ENCODE data around the gene ZIC1. TPM values are rescaled to one million over a fixed set of nuclear protein-coding genes. Genes with fewer than 3 reads are reported as not detected.

ZIC1 gene
- total RNA-seq, 1 donor from 2014 or later = not detected

- no peaks in the 10 kb centered on the region for H3K36me3 Mint-ChIP-seq (ENCODE audit: unreplicated experiment)
- no peak overlapping the region for H3K4me3 Mint-ChIP-seq (ENCODE audit: unreplicated experiment)
- no peak for TF ChIP-seq CTCF (IDR thresholded peaks at IDR 0.05; ENCODE audit: partially characterized antibody, unreplicated experiment)
- H3K9me3 Mint-ChIP-seq (ENCODE audit: unreplicated experiment) = peaks cover 2% of the 10 kb centered on the region
- no peak for DNase-seq
- H3K27ac Mint-ChIP-seq (ENCODE audit: unreplicated experiment) = no peak overlapping the region
- H3K4me1 Mint-ChIP-seq (ENCODE audit: low read depth, unreplicated experiment) = no peaks in the 10 kb centered on the region
- no peaks in the 10 kb centered on the region for H3K27me3 Mint-ChIP-seq (ENCODE audit: unreplicated experiment)
Observed at GRCh38 chr3:147462856-147463255, 53.7 kb downstream of the ZIC1 start.

Other genes with a start within 250 kb of the ZIC1 start
- not detected for gene ZIC4, start 2.8 kb upstream of the ZIC1 start, total RNA-seq (ENCODE audit: unreplicated experiment)

All from glutamatergic neuron (in vitro differentiated cells).